GM18858 (cell line): ENCODE measurements around the gene POFUT1.

Experiments
- ATAC-seq: cut with Tn5 transposase; IDR thresholded peaks from one replicate; pipeline ENCODE4 v1.9.1; 2021; ENCODE audit not compliant: unreplicated experiment

Gene POFUT1

GRCh38 chr20:32205843-32206759 lies 1.6 kb upstream of the POFUT1 start:
- ATAC-seq: no peak

- ATAC-seq: peak; percentile 19
Measured at GRCh38 chr20:32206760-32207625, 687 bp upstream of the POFUT1 start.

- no peak for ATAC-seq
Measured at GRCh38 chr20:32208499-32209154, 947 bp downstream of the POFUT1 start.

GRCh38 chr20:32209850-32210605 lies 2.3 kb downstream of the POFUT1 start:
- ATAC-seq: no peak

GRCh38 chr20:32213870-32214269 lies 6.2 kb downstream of the POFUT1 start:
- ATAC-seq: no peak

GRCh38 chr20:32215147-32215546 lies 7.5 kb downstream of the POFUT1 start:
- ATAC-seq: no peak

GRCh38 chr20:32215729-32216128 lies 8.0 kb downstream of the POFUT1 start:
- ATAC-seq: no peak

- no peak for ATAC-seq
Measured at GRCh38 chr20:32216179-32217142, 8.8 kb downstream of the POFUT1 start.

- ATAC-seq: no peak
Measured at GRCh38 chr20:32218156-32218900, 10.6 kb downstream of the POFUT1 start.

- no peak for ATAC-seq
Measured at GRCh38 chr20:32224463-32224862, 16.8 kb downstream of the POFUT1 start.

GRCh38 chr20:32226391-32226790 lies 18.7 kb downstream of the POFUT1 start:
- no peak for ATAC-seq

- no peak for ATAC-seq
Measured at GRCh38 chr20:32227306-32227705, 19.6 kb downstream of the POFUT1 start.

- ATAC-seq: no peak
Measured at GRCh38 chr20:32227744-32228688, 20.3 kb downstream of the POFUT1 start.

- ATAC-seq: no peak
Measured at GRCh38 chr20:32229251-32229747, 21.6 kb downstream of the POFUT1 start.

GRCh38 chr20:32230707-32231106 lies 23.0 kb downstream of the POFUT1 start:
- ATAC-seq: no peak

GRCh38 chr20:32231245-32231644 lies 23.6 kb downstream of the POFUT1 start:
- ATAC-seq: no peak

- ATAC-seq: no peak
Measured at GRCh38 chr20:32231847-32232246, 24.2 kb downstream of the POFUT1 start.
